C4-2B (cell line): Measurements from ENCODE around the gene MAN2A1.

ENCODE experiments used
- CTCF ChIP-seq: fragments of 450-650 bp; conservative IDR thresholded peaks from 2 replicates; pipeline ENCODE4 v1.5.1; 2017; ENCODE audit warnings: mild to moderate bottlenecking
- ZFX ChIP-seq: fragments of 450-650 bp; IDR thresholded peaks from 2 replicates; pipeline ENCODE4 v1.6.1; 2017

GRCh38 chr5:109866051-109866450 lies 176.3 kb downstream of the MAN2A1 start:
- TF ChIP-seq CTCF (no peak), ZFX (no peak)
